ENCODE data around the gene PIK3AP1. TPM values are rescaled to one million over a fixed set of nuclear protein-coding genes. Genes with fewer than 3 reads are reported as not detected.

Gene PIK3AP1
- total and polyA plus RNA-seq, 10 of the 15 experiments (the other 5 are each of a cell fraction or from before 2014, with no cell fraction given): 26.2 to 306 (median 119) TPM

DNA sequence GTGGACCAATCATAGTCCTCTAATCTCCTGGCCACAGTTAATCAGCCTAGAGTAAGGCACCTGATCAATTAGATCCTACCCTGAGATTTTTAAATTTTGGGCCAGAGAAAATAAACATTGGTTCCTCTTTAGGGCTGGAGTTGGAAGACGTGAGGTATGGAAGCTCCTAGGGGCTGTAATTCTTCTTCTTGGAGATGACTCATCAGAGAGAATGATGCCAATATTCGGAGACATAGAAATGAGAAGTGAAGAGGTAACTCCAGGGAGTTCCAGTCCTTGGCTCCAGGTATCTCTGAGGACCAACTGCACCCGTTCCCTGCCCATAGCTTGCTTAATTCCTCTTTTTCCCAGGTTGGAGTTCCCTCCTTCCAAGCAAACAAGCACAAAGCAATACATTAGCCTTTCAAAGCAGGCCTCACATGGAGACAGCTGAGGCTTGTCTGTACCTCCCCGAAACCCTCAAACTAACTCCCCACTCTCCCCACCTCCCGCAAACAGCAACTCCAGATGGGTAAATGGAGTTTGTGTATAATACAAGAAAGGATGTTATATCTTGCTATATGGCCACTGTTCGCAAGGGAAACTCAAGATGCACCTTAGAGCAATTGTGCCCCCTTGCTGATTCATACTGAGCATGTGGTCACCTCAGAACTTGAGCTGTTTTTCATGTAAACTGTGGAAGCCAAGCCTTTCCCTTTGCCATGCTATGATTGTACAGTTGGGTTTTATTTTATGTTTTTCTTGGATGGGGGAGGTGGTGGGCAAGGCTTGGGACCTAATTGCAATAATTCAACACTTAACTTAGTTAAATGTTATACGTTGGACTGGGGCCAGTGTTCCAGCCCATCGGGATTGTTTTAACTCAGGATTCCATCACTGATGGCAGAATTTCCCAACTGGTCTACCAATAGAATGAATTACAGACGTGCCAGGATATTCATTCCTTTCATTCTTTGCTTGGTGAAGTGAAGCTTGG, 29.3 kb downstream of the PIK3AP1 start (continued):
- TF ChIP-seq SMC3 (IDR thresholded peaks at IDR 0.05; ENCODE audit: borderline replicate concordance, low read length) (peak; percentile 38; the same call in 1 of the 2 replicates), SRF (IDR thresholded peaks at IDR 0.05; ENCODE audit: low read depth in 2 of 2, low read length in 2 of 2) (no peak), TCF3 (IDR thresholded peaks at IDR 0.05; ENCODE audit: borderline replicate concordance, insufficient read depth, low read depth, low read length) (no peak), MTA2 (IDR thresholded peaks at IDR 0.05; ENCODE audit: low read depth) (no peak), ZZZ3 (IDR thresholded peaks at IDR 0.05; ENCODE audit: control insufficient read depth, insufficient read length, low read depth) (no peak), RAD21 (IDR thresholded peaks at IDR 0.05; ENCODE audit: insufficient read depth, low read depth, low read length) (peak; percentile 71), RUNX3 (IDR thresholded peaks at IDR 0.05; ENCODE audit: low read length) (peak; percentile 87), ZSCAN29 (IDR thresholded peaks at IDR 0.05) (no peak), EZH2 (IDR thresholded peaks at IDR 0.05; ENCODE audit: borderline replicate concordance, control insufficient read depth, low read depth, low read length) (no peak), ZBED1 (IDR thresholded peaks at IDR 0.05; ENCODE audit: borderline replicate concordance) (no peak)
- TF ChIP-seq, protein P1, sequence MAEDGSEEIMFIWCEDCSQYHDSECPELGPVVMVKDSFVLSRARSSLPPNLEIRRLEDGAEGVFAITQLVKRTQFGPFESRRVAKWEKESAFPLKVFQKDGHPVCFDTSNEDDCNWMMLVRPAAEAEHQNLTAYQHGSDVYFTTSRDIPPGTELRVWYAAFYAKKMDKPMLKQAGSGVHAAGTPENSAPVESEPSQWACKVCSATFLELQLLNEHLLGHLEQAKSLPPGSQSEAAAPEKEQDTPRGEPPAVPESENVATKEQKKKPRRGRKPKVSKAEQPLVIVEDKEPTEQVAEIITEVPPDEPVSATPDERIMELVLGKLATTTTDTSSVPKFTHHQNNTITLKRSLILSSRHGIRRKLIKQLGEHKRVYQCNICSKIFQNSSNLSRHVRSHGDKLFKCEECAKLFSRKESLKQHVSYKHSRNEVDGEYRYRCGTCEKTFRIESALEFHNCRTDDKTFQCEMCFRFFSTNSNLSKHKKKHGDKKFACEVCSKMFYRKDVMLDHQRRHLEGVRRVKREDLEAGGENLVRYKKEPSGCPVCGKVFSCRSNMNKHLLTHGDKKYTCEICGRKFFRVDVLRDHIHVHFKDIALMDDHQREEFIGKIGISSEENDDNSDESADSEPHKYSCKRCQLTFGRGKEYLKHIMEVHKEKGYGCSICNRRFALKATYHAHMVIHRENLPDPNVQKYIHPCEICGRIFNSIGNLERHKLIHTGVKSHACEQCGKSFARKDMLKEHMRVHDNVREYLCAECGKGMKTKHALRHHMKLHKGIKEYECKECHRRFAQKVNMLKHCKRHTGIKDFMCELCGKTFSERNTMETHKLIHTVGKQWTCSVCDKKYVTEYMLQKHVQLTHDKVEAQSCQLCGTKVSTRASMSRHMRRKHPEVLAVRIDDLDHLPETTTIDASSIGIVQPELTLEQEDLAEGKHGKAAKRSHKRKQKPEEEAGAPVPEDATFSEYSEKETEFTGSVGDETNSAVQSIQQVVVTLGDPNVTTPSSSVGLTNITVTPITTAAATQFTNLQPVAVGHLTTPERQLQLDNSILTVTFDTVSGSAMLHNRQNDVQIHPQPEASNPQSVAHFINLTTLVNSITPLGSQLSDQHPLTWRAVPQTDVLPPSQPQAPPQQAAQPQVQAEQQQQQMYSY (CRISPR knock-in tag; IDR thresholded peaks at IDR 0.05): no peak

Data from GM12878 (cell line).